Heart left ventricle (tissue), 13 donors: ENCODE results near the gene INHBE.

Experiments used
- CTCF ChIP-seq, 12 donors: fragments of 200-600 bp; sonication (generic) in 4 of 12; IDR thresholded peaks; one replicate each; pipeline versions ENCODE4 v1.5.0 to v1.8.0; 2018 to 2022; ENCODE audit warnings: antibody characterized with exemption in 12 of 12, mild to moderate bottlenecking in 5 of 12
- POLR2A ChIP-seq, 2 donors: fragments of 450-650 bp; IDR thresholded peaks; one replicate each; pipeline ENCODE4 v1.6.1; 2017; ENCODE audit warnings: antibody characterized with exemption in 2 of 2, mild to moderate bottlenecking in 2 of 2, moderate library complexity in 2 of 2
- donor health status: ischemic (EF 13 %, LVEDD 7.1; RV severe dilation, severe dysfunction).
- donor health status: DM: no; HTN: yes; CAD: no.
- donor health status: DM: no; HTN: no; CAD: no.
- donor health status: ischemic (EF 25% LVEDD 6.9; RV normal size, moderate dysfunction).
- donor health status: ischemic (EF 25% LVEDD 5.7; RV mildly dilated, moderate dysfunction).
- donor health status: ischemic (EF 35%, LVEDD 5.7; RV mildly dilated, moderate dysfunction).
- donor health status: nonischemic (EF 11% LVEDD 7.7; RV severe dilation, severe dysfunction).
- donor health status: DM: yes; HTN: yes; CAD: no.
- donor health status: PGD.
- donor health status: ischemic (EF 29% LVEDD 5.4; RV normal size, mild dysfunction).
- donor health status: nonischemic (EF 23%, LVEDD 6.1; RV moderate dilation, normal function).

- peak in 1 of 2 donors; percentile 62 for TF ChIP-seq POLR2A (IDR thresholded peaks at IDR 0.05)
- peak in 1 of 12 donors; percentile 17 for TF ChIP-seq CTCF (IDR thresholded peaks at IDR 0.05)
Measured at GRCh38 chr12:57487597-57488401, 32.7 kb downstream of the INHBE start, which contains the start of gene MARS1.
